Stimulated activated CD4-positive, alpha-beta T cell treated with anti-CD3 and anti-CD28 coated beads, TNF-alpha, amount 100 ng/mL, for 4 hours (primary cell): ENCODE measurements around the gene TTC9B.

Experiments used
- DNase-seq, 3 experiments: peaks; one replicate each; pipeline ENCODE4 v3.0.0-alpha.2; 2020; ENCODE audit warnings: low read depth in 3 of 3

Gene TTC9B

DNA sequence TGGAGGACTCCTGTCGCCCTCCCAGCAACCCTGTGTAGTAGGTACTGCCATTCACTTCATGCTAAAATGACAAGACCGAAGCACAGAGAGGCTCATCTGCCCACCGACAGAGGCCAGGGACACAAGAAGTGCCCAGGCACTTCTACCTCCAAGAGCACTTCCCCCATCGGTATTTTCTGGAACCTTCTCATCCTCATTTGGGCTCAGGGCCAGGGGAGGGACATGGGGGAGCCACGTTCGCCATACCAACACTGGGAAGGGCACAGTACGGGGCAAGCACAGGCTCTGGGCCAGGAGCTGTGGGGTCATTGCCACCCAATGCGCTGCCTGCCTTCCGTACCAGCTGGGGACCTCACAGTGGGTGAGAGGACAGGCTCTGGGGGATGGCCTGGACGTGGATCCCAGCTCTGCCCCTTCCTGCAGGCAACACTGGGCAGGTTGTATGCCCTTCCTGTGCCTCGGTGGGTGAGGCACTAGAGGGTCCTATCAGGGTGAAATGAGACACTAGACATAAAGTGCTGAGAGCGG lies 29.6 kb upstream of the TTC9B start:
- no peak for DNase-seq

DNA sequence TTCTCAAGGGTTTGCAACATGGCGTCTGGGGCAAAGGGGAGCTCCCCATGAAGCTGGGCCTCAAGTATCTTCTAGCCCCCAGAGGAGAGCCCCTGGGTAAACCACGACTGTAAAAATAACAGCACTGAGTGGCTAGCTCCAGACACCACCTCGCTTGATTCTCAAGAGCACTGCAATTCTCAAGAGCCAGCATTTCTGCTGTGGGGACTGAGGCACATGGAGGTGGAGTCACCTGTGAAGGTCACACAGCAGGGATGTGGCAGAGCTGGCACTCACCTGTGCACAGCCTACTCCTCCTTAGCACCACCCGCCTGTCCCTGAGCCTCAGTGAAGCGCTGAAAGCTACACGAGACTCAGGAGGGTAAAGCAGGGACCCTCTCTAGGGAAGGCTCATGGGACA lies 29.0 kb upstream of the TTC9B start:
- DNase-seq: no peak

DNA sequence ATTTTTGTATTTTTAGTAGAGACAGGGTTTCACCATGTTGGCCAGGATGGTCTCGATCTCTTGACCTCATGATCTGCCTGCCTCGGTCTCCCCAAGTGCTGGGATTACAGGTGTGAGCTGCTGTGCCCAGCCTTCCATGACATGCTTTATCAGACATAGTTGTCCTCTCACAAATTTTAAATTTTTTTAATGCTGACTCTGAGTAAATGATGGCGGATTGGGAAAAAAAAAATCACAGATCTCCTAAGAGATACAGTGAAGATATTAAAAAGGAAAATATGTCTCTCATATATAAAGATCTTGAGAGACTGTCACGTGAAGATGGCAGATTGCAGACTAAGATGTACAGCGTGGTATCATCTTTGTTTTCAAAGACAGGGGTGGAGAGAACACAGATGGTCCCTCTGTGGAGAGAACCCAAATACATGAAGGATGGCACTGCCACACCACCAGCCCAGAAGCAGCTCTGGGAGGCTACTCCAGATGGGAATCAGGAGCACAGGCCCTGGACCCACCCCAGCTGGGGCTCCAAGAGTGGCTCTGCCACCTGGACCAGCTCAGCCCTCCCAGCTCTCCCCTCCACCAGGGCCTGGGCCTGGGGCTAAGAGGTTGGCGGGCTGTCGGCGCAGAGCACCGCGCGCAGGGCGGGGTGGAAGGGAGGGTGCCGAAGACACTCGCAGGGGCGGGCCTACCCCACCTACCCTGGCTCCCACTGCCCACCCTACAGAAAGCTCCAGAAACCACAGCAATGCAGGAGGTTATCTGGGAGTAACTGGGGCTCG lies 28.3 kb upstream of the TTC9B start:
- DNase-seq: no peak

DNA sequence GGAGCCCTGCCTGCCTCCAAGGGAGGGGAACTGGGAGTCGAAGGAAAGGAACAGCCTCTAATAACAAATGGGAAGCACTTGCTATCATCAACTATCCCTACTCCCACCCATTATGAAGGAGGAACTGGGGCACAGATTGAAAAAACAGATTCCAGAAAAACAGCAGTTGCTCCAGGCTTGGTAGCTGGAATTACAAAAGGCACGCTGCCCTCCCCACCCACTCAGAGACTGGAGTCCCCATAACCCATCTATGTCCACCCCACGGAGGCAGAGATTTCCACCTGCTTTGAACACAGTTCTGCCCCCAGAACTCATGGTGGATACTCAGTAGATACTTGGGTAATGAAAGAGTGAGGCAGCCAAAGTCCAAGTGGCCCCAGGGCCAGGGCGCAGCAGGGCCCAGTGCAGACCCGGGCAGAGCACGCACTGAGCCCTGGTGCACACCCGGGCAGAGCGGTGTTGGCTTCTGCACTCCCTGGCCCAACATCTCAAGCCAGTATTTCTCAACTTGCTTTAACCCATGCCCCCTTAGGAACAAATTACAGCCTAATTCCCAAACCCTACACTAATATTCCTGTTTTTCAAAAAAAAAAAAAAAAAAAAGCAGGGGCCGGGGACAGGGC lies 27.4 kb upstream of the TTC9B start:
- no peak for DNase-seq

DNA sequence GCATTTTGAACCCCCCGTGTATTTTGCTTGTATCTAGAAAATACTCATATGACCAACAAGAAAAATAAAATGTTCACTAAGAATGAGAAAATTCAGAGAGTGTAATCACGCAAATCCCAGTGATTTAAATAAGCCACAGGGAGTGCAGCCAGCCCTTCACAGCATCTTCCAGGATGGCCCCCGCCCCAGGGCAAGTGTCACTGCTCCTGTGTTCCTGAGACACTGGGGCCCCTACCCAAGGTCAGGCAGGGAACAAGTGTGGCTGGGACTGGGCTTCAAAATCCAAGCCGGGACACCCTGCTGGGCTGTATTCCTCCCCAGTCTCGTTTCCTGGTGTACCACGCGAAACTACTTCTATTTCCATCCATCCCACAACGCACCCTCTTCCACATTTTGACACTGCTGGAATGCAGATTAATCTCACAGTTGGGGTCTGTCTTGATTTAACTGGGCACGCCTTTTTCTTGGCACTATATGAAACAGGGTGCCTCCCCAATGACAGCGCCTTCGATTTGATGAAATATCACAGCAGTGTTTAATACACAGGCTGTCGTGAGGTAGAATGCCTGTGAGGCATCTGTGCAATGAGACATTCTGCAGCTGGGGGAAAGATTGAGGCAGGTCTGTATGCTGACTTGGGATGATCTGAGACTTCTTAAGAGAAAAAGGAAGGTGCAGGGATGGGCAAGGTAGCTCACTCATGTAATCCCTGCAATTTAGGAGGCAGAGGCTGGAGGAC lies 26.6 kb upstream of the TTC9B start:
- DNase-seq: no peak

DNA sequence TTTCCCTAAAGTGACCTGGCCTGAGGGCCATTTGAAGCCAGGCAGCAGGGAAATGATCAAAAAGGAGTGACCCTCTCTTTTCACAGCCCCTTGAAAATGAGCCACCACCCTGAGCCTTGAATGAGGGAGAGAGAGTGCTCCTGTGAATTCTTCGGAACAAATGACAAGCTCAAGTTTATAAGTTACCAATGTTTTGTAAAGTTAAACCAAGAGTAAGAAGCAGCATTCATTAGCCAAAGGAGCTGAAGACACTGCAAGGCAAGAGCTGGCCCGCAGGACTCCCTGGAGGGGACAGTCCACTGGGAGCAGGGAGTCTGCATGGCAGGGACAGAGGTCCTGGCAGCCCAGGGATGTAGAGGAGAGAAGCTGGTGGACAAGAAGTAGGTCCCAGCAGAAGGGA lies 25.0 kb upstream of the TTC9B start:
- no peak for DNase-seq

DNA sequence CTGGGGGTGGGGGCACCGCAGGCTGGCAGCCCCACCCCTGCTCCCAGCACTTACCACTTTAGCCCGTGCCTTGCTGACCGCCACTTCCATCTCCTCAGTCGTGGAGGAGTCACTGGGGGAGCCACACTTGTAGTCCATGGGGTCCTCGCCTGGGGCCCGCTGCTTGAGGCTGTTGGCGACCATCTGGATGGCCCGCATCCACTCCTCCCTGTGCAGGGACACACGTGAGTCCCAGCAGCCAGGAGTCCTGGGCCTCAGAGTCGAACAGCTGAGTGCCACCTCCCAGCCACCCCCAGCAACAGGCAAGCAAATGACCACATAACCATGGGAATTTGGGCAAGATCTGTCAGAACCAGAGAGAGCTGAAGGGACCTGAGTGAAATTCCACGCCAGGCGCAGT lies 24.3 kb upstream of the TTC9B start:
- no peak for DNase-seq

DNA sequence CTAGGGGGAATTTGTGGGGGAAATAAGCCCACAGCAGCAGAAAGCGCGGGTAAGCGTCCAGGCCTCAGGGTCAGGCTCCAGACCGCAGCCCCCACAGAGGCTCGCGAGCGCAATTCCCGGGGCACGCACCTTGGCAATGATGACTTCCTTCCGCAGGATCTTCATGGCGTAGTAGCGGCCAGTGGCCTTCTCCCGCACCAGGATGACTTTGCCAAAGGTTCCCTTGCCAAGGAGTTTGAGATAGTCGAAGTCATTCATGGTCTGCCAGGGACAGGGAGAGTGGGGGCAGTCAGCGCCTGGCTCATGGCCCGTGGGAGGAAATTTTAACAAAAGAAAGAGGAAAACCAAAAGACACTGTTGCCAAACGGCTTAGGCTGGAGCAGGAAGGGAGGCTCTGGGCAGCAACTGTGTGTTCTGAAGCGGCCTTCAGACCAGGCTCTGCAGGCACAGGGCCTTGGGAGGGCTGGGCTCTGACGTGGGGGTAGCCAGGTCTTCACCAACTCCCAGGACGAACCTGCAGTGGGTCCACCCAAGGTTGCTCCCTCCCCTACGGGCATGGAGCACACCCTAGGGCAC lies 23.7 kb upstream of the TTC9B start:
- DNase-seq: no peak

DNA sequence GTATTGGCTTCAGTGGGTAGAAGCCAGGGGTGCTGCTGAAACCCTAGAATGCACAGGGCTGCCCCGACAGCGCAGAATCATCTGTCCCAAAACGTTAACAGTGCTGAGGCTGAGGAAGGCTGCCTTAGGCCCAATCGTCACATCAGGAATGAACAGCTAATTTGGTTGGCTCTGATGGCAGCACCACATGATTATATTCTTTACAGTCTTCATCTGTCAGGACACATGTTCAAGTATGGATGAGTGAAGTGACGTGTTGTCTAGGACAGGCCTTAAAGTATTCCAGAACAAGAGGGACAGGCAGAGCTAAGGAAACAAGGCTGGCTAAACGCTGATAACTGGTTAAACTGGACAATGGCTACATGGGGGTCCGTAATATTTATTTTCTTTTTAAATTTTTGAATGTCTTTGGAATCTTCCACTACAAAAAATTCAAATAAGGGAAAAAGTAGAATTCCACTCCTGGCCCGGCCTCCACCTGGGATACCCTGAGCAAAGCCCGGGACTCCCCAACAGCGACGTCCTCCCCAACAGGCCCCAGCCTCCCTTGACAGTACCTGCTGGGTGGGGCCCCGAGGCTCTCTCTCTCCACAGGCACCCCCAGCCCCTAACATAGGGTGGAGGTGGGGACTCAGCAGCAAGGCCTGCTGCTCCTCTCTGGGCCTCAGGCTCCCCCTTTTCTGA lies 23.1 kb upstream of the TTC9B start:
- DNase-seq: no peak

DNA sequence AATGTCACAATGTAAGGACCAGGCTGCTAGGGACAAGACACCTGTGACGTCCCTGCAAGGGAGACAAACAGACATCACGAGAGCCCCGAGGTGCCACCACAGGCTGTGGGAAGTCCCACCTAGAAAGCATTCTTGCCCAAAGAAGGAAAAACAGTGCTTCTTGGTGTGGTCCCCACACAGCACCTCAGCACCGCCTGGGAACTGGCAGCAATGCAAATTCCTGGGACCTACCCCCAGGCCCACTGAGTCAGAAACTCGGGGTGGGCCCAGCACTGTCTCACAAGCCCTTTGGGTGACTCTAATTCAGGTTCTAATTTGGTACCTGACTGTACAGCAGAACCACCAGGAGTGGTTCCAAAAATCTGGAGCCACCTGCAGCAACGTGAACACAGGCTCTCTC lies 22.1 kb upstream of the TTC9B start:
- no peak for DNase-seq

DNA sequence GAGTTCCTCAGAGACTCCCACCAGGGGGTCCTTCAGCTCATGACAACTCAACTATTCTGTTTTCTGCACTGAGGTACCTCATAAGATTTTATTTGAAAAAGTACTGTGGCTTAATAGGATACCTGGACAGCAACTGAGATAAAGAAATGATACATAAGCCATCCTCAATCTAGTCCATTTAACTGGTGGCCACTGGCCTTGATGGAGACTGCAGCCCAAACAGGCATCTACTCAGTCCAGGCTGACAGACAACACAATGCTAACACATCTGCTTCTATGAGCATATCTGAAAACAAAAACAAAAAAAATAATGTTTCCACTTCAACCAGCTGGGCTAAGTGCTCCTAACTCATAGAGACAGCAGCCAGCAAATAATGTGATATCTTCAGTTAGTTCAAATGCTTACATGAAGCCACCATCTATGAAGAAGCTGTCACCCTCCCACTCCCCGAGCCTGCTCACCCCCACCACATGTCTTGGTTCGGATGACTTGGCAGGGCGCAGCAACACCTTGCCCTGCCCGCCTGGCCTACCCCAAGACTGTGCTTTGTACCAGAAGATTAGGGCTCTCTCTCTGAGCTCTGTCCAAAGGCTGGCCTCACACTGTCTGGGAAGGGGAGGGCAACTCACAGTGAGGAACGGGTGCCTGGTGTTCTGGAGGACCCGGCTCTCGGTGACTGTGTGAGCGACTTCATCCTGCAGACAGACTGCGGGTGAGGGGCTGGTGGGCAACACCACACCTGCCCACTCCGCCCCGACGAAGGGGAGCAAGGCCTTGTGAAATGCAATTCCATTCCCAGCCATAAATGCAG lies 21.4 kb upstream of the TTC9B start:
- no peak for DNase-seq

DNA sequence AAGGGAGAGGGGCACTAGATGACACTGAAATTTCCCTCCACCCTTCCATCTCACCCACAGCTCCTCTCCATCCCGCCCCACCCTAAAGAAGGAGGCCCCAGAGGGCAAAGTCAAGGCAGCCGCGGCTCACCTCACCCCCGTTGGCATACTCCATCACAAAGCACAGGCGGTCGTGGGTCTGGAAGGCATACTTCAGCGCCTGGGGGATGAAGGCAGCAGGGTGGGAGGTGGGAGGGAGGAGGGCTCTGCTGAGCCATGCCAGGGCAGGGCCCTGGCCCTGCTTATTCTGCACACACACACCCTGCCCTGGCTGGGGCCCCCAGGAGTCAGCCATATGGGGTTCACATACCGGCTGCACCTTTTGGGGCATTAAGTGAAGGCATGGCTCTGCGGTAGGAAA lies 20.6 kb upstream of the TTC9B start:
- DNase-seq: no peak

DNA sequence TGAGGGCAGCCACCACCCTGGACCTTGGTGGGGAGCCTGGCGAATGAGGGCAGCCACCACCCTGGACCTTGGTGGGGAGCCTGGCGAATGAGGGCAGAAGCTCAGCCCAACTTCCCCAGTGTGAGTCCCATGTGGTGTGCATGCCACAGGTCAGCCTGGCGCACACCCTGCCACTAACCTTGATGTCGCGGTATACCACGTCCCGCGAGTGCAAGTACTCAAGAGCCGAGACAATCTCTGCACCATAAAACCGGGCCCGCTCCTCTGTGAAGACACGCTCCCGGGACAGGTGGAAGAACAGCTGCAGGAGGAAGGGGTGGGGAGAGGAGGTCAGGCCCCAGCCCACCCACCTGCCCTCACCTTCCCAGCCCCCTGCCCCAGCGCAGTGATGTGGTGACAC lies 19.6 kb upstream of the TTC9B start:
- no peak for DNase-seq

DNA sequence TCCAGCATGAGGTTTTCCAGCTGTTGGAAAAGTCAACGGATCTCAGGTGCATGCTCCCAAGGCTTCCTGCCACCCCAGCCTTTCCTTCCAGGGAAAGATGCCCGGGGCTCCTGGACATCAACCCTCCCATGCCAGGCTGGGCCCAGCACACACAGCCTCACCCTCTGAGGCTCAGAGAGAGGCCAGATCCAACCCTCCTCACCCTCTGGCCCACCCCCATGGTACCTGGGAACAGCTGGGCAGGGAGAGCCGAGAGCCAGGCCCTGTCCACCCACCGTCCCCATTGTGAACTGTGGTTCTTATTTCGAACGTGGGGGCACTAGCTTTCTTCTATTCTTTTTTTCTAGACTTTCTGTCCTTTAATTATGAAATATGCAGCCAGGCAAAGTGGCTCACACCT lies 18.2 kb upstream of the TTC9B start:
- no peak for DNase-seq

DNA sequence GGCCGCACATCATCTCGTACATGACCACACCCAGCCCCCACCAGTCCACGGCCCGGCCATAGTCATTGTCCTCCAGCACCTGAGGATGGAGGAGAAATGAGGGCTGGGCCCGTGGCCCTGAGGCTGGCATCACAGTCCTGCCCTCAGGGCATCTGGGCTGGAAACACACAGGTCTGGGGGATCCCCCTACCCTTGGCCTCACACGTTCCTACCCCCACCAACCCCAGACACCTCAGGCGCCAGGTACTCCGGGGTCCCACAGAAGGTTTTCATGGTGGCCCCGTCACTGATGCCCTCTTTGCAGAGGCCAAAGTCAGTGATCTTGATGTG lies 17.8 kb upstream of the TTC9B start:
- DNase-seq: no peak

DNA sequence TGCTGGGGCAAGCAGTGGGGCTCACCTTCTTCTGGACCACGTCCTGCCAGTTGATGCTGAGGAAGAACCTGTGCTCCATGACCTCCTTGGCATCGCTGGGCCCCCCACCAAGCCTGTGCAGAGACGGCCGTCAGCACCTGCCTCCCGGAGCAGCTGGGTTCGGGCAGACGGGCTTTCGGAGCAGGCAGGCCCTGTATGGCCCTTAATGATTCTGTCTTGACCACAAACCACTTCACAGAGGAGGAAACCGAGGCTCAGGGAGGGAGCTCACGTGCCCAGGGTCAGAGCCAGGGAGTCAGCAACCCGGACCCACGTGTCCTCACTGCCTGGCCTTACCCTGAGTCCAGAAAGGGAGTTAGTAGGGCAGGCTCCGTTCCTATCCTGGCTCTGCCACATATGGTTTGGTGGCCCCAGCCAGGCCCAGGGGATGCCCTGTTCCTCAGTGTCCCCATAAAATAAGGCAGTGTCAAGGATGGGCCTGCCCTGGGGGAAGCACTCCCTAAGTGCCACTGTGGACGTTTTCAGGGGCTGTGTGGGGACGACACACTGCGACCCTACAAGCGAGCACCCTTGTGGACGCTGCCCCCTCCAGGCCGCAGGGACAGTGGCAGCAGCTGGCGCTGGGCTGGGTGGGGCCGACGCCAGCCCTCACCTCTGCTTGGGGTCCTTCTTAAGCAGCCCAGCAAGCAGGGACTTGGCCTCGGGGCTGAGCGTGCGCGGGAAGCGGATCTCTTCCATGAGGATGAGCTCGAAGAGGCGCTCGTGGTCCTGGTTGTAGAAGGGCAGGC lies 17.2 kb upstream of the TTC9B start:
- no peak for DNase-seq

DNA sequence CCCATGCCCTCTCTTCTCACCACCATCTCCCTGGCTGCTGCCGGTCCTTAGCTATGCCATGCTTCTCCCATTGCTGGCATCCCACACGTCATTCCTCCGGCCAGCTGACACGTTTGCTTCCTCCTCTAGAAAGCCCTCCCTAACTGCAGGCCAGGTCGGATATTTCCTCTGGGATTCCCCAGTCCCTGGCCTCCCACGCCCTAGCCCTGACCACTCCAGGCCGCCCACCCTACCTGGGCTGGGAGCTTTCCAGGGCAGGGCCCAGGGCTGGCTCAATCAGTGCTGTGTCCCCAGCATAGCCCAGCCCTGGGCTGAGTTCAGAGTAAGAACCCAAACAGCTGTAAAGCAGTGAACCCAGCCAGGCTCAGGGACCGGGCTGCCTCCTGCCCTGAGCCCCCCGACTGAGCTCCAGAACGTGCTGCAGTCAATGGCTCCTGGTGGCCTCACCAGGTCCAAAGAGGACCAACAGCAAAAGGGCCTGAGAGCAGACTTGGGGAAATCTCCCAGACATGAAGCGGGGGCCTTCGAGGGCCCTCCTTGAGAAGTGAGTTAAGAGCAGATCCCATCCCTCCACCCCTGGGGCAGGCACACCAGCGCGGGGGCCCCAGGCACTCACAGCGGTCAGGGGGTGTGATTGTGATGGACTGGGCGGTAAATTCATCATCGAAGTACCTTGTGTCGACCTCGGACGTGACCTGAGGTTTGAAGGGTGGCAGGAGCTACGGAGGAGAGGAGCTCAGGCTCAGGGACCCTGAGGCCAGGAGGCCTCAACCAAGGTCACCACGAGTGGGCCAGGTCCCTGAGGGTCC lies 16.4 kb upstream of the TTC9B start:
- no peak for DNase-seq

DNA sequence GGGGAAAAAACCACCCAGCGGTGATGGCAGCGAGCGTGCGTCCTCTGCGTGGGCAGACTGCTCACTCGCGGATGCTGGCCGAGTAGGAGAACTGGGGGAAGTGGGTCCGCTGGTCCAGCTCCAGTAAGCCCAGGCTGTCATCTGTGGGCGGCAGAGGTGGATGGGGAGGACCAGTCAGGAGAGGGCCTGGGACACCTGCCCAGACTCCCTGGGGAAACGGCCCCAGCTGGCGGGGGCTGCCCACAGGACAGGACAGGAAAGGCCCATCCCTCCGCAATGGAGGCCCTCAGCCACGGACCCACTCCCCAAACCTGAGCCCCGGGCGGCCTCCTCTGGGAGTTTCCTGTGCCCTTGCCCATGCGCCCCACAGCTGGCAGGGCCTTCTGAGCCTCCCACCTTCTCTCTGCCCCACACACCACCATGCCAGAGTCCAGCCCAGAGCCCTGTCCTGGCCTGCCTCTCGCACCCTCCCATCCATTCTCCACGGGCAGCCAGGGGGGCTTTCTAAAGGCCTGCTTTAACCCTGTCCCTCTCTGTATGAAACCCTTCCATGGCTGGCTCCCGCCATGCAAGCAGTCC lies 15.7 kb upstream of the TTC9B start:
- DNase-seq: no peak
